ENCODE data around the gene ZDHHC20.

The ZDHHC20 gene

GRCh38 chr13:21324803-21325202 is 134.3 kb downstream of the ZDHHC20 start:
- no peak for DNase-seq (ENCODE audit: low read depth)

GRCh38 chr13:21322988-21323387 is 136.1 kb downstream of the ZDHHC20 start:
- no peak for DNase-seq (ENCODE audit: low read depth)

Data from CMK (cell line).